PC-9 (cell line): ENCODE measurements around the gene TMEM45A.

Experiments
- CTCF ChIP-seq: fragments of 200-600 bp; sonication (generic); conservative IDR thresholded peaks from 2 replicates; pipeline ENCODE4 v1.6.1; 2017; ENCODE audit warnings: mixed run types, antibody characterized with exemption, mild to moderate bottlenecking, moderate library complexity
- EZH2 ChIP-seq: fragments of 200-600 bp; sonication (generic); IDR thresholded peaks from 2 replicates; pipeline ENCODE4 v1.8.0; 2017; ENCODE audit warnings: antibody characterized with exemption, low read depth

- TF ChIP-seq CTCF (no peak), EZH2 (no peak)
These were observed 89.2 kb downstream of the TMEM45A start for GRCh38 chr3:100581650-100582049.
